H1 (cell line): ENCODE results near the gene TK2. TPM values are rescaled to one million over a fixed set of nuclear protein-coding genes. Genes with fewer than 3 reads are reported as not detected.
A peak's percentile ranks its signal among the peaks of the same experiment; 100 is the strongest.

ENCODE experiments used
- KDM1A ChIP-seq: fragments of 200-600, 300-600 bp; sonication (generic); IDR thresholded peaks from 2 replicates; pipeline ENCODE4 v1.7.1; 2016; ENCODE audit warnings: mild to moderate bottlenecking, low read length, borderline replicate concordance
- POU5F1 ChIP-seq: IDR thresholded peaks from 2 replicates; pipeline ENCODE4 v1.6.1; 2011; ENCODE audit warnings: low read depth, mild to moderate bottlenecking, low read length, moderate library complexity
- RBBP5 ChIP-seq: IDR thresholded peaks from 2 replicates; pipeline ENCODE4 v1.7.1; 2012; ENCODE audit warnings: low read depth, mild to moderate bottlenecking, inconsistent platforms, low read length, moderate library complexity, borderline replicate concordance
- SAP30 ChIP-seq: fragments of 300-600 bp; sonication (generic); IDR thresholded peaks from 2 replicates; pipeline ENCODE4 v1.7.1; 2012; ENCODE audit warnings: low read length, moderate library complexity, mild to moderate bottlenecking, inconsistent platforms; ENCODE audit not compliant: insufficient read depth, insufficient replicate concordance
- SIN3A ChIP-seq, 2 experiments: IDR thresholded peaks in 1 of 2; conservative IDR thresholded peaks in 1 of 2; 2 replicates each; pipeline ENCODE4 v1.6.1; 2011 to 2012; ENCODE audit warnings: low read length in 2 of 2, improper control_type of control experiment in 1 of 2, low read depth in 1 of 2, mild to moderate bottlenecking in 1 of 2
- SUZ12 ChIP-seq: fragments of 200-600 bp; sonication (generic); IDR thresholded peaks from 2 replicates; pipeline ENCODE4 v1.6.1; 2012; ENCODE audit warnings: mild to moderate bottlenecking, inconsistent platforms, low read length, moderate library complexity, mixed read lengths
- polyA plus RNA-seq, 7 experiments: library from polyadenylated mRNA; depleted of rRNA in 3 of 7; stranded (reverse) in 5 of 7; unstranded in 2 of 7; fragments of >200 nt in 5 of 7; fragments of 200-250 nt in 2 of 7; gene quantifications; 1 replicate in 5 of 7; 2 replicates in 1 of 7; 4 replicates in 1 of 7; pipeline versions ENCODE4 v1.2.1 to v1.2.3, GENCODE V29; 2011 to 2013; ENCODE audit warnings: missing spikeins in 2 of 7, mixed read lengths in 2 of 7
- total RNA-seq: library from RNA; stranded (reverse); fragmentation: NEBNext Ultra II Directional; extraction: Animal tissue kit (Norgen Biotek cat#: 25700); gene quantifications from 2 replicates; pipeline ENCODE4 v1.2.1, GENCODE V29; 2021
- TF ChIP-seq, protein P1 (sequence below): IDR thresholded peaks from 2 replicates; pipeline ENCODE4 v1.6.1; 2012; ENCODE audit warnings: low read length, inconsistent platforms

The TK2 gene
- total and polyA plus RNA-seq, 2 of the 8 experiments (the other 6 are each of a cell fraction or from before 2014, with no cell fraction given), result 2.7 to 3.6 TPM

DNA sequence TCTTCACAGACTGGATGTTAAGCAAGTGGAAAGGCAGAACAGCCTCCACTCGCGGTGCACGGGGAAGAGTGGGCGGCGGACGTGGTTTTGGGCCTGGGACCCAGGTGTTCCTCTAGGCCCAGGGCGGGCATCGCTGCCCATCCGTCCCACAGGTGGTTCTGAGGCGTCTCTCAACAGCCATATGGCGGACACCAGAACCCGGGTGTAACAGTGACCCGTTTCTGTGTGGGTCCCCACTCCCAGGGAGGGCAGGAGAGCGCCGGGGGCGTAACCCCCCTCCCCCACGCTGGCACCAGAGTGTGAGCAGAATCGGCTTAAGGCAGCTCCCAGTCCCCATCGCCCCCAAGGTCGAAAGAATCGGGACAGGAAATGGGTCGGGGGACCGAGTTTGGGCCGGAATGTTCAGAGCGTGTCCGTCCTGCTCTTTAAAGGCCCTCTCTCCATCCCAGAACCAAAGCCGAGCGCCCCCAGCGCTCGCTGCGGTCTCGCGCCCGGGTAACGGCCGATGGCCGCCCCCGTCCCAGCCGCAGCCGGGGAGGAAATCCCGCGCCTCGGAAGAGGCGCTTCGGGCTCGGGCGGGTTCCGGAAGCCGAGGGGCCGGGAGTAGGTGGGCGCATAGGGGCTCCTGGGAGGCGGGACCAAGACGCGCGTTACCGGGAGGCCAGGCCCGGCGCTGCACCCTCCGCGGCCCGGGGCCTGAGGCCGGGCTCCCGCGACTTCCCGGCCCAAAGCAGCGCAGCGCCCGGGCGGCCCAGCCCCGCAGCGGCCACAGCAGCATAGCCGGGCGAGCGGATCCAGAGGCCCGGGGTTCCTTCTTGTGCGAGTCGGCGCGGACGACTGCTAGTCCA lies at the start of gene TK2 (continued):
- no peak for TF ChIP-seq SUZ12
- 0 out of 4 replicates have a peak, but pooled peaks of 1 of the 2 experiments have one; percentile 4 for TF ChIP-seq SIN3A (conservative IDR thresholded peaks at IDR 0.05 in 1 of 2, IDR thresholded peaks at IDR 0.05 in 1 of 2; ENCODE audit: low read depth in 1 of 2, low read length in 2 of 2)
- TF ChIP-seq, protein P1, sequence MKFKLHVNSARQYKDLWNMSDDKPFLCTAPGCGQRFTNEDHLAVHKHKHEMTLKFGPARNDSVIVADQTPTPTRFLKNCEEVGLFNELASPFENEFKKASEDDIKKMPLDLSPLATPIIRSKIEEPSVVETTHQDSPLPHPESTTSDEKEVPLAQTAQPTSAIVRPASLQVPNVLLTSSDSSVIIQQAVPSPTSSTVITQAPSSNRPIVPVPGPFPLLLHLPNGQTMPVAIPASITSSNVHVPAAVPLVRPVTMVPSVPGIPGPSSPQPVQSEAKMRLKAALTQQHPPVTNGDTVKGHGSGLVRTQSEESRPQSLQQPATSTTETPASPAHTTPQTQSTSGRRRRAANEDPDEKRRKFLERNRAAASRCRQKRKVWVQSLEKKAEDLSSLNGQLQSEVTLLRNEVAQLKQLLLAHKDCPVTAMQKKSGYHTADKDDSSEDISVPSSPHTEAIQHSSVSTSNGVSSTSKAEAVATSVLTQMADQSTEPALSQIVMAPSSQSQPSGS, result no peak
- TF ChIP-seq SAP30, result no peak
- no peak for TF ChIP-seq POU5F1
- TF ChIP-seq KDM1A, result no peak
- peak; percentile 53; the same call in 1 of the 2 replicates for TF ChIP-seq RBBP5
